Measurements from ENCODE around the gene SLC38A8. TPM values are rescaled to one million over a fixed set of nuclear protein-coding genes. Genes with fewer than 3 reads are reported as not detected.

The SLC38A8 gene
- total RNA-seq, 2 experiments from 2014 or later: not detected

- Histone ChIP-seq H3K4me3 (ENCODE audit: low read depth, low read length, poor library complexity, severe bottlenecking) (no peak overlapping the region), H3K9me3 (ENCODE audit: low read length) (no peaks in the 10 kb centered on the region), H4K20me1 (ENCODE audit: insufficient read depth, low read length) (no peaks in the 10 kb centered on the region), H3K27ac (ENCODE audit: low read depth, low read length, poor library complexity, severe bottlenecking) (no peak overlapping the region), H3K4me2 (ENCODE audit: low read length) (no peak overlapping the region), H3K4me1 (ENCODE audit: insufficient read depth, low read length, poor library complexity, severe bottlenecking) (no peaks in the 10 kb centered on the region), H3K79me2 (ENCODE audit: insufficient read depth, low read depth, low read length) (no peaks in the 10 kb centered on the region), H3K36me3 (ENCODE audit: insufficient read depth, low read length) (no peaks in the 10 kb centered on the region), H3K9me2 (ENCODE audit: insufficient read depth, low read length) (no peaks in the 10 kb centered on the region), H2AFZ (ENCODE audit: low read length) (no peak overlapping the region)
- CTCF ChIA-PET (ENCODE audit: unreplicated experiment): no interaction called here
- POLR2A ChIA-PET: no interaction called here
- TF ChIP-seq CTCF (conservative IDR thresholded peaks at IDR 0.05; ENCODE audit: low read length) (no peak), EZH2phosphoT487 (IDR thresholded peaks at IDR 0.05; ENCODE audit: borderline replicate concordance, low read depth, low read length) (no peak)
- no TSS peak for BruUV-seq (replicated peaks)
- intact Hi-C loops (cut with micrococcal nuclease; ENCODE audit: unreplicated experiment): no loop called here
- DNase-seq (ENCODE audit: low spot score): no peak
These were observed 52.1 kb downstream of the SLC38A8 start for GRCh38 chr16:83990492-83990891.

GRCh38 chr16:83989300-83989699, 53.3 kb downstream of the SLC38A8 start:
- Histone ChIP-seq H3K79me2 (ENCODE audit: insufficient read depth, low read depth, low read length) (no peaks in the 10 kb centered on the region), H3K4me3 (ENCODE audit: low read depth, low read length, poor library complexity, severe bottlenecking) (no peak overlapping the region), H3K4me1 (ENCODE audit: insufficient read depth, low read length, poor library complexity, severe bottlenecking) (no peaks in the 10 kb centered on the region), H4K20me1 (ENCODE audit: insufficient read depth, low read length) (no peaks in the 10 kb centered on the region), H3K9me3 (ENCODE audit: low read length) (no peaks in the 10 kb centered on the region), H3K9me2 (ENCODE audit: insufficient read depth, low read length) (no peaks in the 10 kb centered on the region), H2AFZ (ENCODE audit: low read length) (no peak overlapping the region), H3K4me2 (ENCODE audit: low read length) (no peak overlapping the region), H3K36me3 (ENCODE audit: insufficient read depth, low read length) (no peaks in the 10 kb centered on the region), H3K27ac (ENCODE audit: low read depth, low read length, poor library complexity, severe bottlenecking) (no peak overlapping the region)
- POLR2A ChIA-PET: no interaction called here
- no peak for TF ChIP-seq CTCF (conservative IDR thresholded peaks at IDR 0.05; ENCODE audit: low read length)
- TF ChIP-seq EZH2phosphoT487 (IDR thresholded peaks at IDR 0.05; ENCODE audit: borderline replicate concordance, low read depth, low read length): no peak
- intact Hi-C loops (cut with micrococcal nuclease; ENCODE audit: unreplicated experiment): no loop called here
- no TSS peak for BruUV-seq (replicated peaks)
- DNase-seq (ENCODE audit: low spot score): no peak
- CTCF ChIA-PET (ENCODE audit: unreplicated experiment): no interaction called here

GRCh38 chr16:83983491-83983890, 59.1 kb downstream of the SLC38A8 start:
- Histone ChIP-seq H3K27ac (ENCODE audit: low read depth, low read length, poor library complexity, severe bottlenecking) (no peak overlapping the region), H3K4me1 (ENCODE audit: insufficient read depth, low read length, poor library complexity, severe bottlenecking) (no peaks in the 10 kb centered on the region), H3K4me3 (ENCODE audit: low read depth, low read length, poor library complexity, severe bottlenecking) (no peak overlapping the region), H3K9me3 (ENCODE audit: low read length) (no peaks in the 10 kb centered on the region), H3K36me3 (ENCODE audit: insufficient read depth, low read length) (no peaks in the 10 kb centered on the region), H2AFZ (ENCODE audit: low read length) (no peak overlapping the region), H4K20me1 (ENCODE audit: insufficient read depth, low read length) (no peaks in the 10 kb centered on the region), H3K4me2 (ENCODE audit: low read length) (no peak overlapping the region), H3K79me2 (ENCODE audit: insufficient read depth, low read depth, low read length) (no peaks in the 10 kb centered on the region), H3K9me2 (ENCODE audit: insufficient read depth, low read length) (no peaks in the 10 kb centered on the region)
- no peak for TF ChIP-seq CTCF (conservative IDR thresholded peaks at IDR 0.05; ENCODE audit: low read length)
- TF ChIP-seq EZH2phosphoT487 (IDR thresholded peaks at IDR 0.05; ENCODE audit: borderline replicate concordance, low read depth, low read length): no peak
- no TSS peak for BruUV-seq (replicated peaks)
- intact Hi-C loops (cut with micrococcal nuclease; ENCODE audit: unreplicated experiment): no loop called here
- CTCF ChIA-PET (ENCODE audit: unreplicated experiment): no interaction called here
- POLR2A ChIA-PET: no interaction called here
- no peak for DNase-seq (ENCODE audit: low spot score)

Data from OCI-LY7 (cell line).